Activated B cell treated with CpG ODN at 0.5 μM for 24 hours (primary cell): ENCODE data around the gene SH3TC1. TPM values are rescaled to one million over a fixed set of nuclear protein-coding genes. Genes with fewer than 3 reads are reported as not detected.
A peak's percentile ranks its signal among the peaks of the same experiment; 100 is the strongest.

Source experiments
- ATAC-seq: fragments of 200-7000 bp; cut with Tn5 transposase; one replicate; pipeline ENCODE4 v1.10.0; 2021; ENCODE audit warnings: low read depth, mild to moderate bottlenecking, moderate library complexity
- CTCF ChIA-PET: fragments of 350-600 bp; sonication (Branson Sonifier 250); formaldehyde crosslinking; loops from one replicate; lab custom pipeline; 2021; ENCODE audit warnings: antibody characterized with exemption; lab: Charles Lee
- POLR2A ChIA-PET: fragments of 350-600 bp; sonication (Branson Sonifier 250); formaldehyde crosslinking; loops from one replicate; lab custom pipeline; 2021; ENCODE audit warnings: antibody characterized with exemption; lab: Charles Lee
- DNase-seq: peaks from one replicate; pipeline ENCODE4 v3.0.0; 2022
- H3K27ac Mint-ChIP-seq: one replicate; pipeline ENCODE4 v1.8.0; 2020; ENCODE audit warnings: mixed read lengths
- H3K27me3 Mint-ChIP-seq: one replicate; pipeline ENCODE4 v1.8.0; 2021; ENCODE audit warnings: mixed read lengths
- H3K36me3 Mint-ChIP-seq: one replicate; pipeline ENCODE4 v1.8.0; 2021; ENCODE audit warnings: low read depth, mixed read lengths
- H3K4me1 Mint-ChIP-seq: one replicate; pipeline ENCODE4 v1.8.0; 2021; ENCODE audit warnings: mixed read lengths
- H3K4me3 Mint-ChIP-seq: one replicate; pipeline ENCODE4 v1.8.0; 2020; ENCODE audit warnings: mild to moderate bottlenecking, mixed read lengths
- H3K9me3 Mint-ChIP-seq: one replicate; pipeline ENCODE4 v1.8.0; 2020; ENCODE audit warnings: mixed read lengths
- intact Hi-C: fragments of 100-400 bp; cut with micrococcal nuclease; formaldehyde crosslinking; loops from one replicate; pipeline ENCODE4 v1.15.1; 2024
- total RNA-seq: library from RNA; stranded (reverse); gene quantifications from 2 replicates; pipeline ENCODE4 v1.2.3, GENCODE V29; 2022
- TF ChIP-seq, protein P1 (sequence below): fragments of 200-600 bp; IDR thresholded peaks from one replicate; pipeline ENCODE4 v1.8.0; 2022; ENCODE audit warnings: antibody characterized with exemption, mild to moderate bottlenecking

SH3TC1 gene
- total RNA-seq, 1 donor from 2014 or later, result 135 TPM

DNA sequence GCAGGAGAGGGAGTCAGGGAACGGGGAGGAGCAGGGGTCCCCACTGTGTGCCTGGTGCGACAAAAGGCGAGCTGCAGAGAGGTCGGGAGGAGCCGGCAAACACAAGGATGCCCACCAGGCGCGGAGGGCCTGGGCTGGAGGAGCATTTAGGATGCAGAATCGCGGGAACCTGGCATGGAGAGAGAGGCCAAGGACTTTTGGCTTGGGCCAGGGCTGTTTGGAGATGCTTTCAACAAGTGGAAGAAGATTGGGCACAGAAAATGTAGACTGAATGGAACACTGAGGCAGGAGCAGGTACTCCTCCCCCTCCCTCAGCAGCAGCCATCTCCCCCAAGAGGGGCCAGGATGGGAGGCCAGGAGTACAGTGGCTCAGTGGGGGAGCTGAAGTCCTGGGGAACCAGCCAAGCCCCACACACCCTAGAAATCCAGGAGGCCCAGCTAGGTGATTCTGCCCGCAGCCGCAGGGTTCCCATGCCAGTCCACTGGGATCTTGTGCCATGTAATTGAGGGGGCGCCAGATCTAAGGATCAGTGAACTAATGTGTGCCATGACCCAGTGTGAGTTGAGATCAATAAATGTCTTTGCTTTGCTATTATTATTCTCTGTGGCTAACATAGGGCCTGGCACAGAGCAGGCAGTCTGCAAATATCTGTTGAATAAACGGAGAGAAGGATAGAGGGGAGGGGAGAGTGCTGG lies 39.4 kb upstream of the SH3TC1 start:
- Mint-ChIP-seq H3K27ac (no peak overlapping the region), H3K4me3 (peak overlapping the region; percentile 93), H3K36me3 (peaks cover 3% of the 10 kb centered on the region), H3K4me1 (peaks cover 59% of the 10 kb centered on the region), H3K27me3 (peaks cover 7% of the 10 kb centered on the region), H3K9me3 (no peaks in the 10 kb centered on the region)
- ATAC-seq, result no peak
- DNase-seq, result no peak
- ChIA-PET POLR2A (interaction anchor here (0.7 to 2.3 kb wide), 5 partner anchors 13 to 69 kb away, joined by 3 to 21 read pairs (median 9); partner anchors contain the start of gene SH3TC1), CTCF (interaction anchor here (0.7 to 1.4 kb wide), 2 partner anchors 13 to 17 kb away, joined by 3 to 6 read pairs; no protein-coding TSS in a partner anchor)
- TF ChIP-seq, protein P1, sequence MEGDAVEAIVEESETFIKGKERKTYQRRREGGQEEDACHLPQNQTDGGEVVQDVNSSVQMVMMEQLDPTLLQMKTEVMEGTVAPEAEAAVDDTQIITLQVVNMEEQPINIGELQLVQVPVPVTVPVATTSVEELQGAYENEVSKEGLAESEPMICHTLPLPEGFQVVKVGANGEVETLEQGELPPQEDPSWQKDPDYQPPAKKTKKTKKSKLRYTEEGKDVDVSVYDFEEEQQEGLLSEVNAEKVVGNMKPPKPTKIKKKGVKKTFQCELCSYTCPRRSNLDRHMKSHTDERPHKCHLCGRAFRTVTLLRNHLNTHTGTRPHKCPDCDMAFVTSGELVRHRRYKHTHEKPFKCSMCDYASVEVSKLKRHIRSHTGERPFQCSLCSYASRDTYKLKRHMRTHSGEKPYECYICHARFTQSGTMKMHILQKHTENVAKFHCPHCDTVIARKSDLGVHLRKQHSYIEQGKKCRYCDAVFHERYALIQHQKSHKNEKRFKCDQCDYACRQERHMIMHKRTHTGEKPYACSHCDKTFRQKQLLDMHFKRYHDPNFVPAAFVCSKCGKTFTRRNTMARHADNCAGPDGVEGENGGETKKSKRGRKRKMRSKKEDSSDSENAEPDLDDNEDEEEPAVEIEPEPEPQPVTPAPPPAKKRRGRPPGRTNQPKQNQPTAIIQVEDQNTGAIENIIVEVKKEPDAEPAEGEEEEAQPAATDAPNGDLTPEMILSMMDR, result no peak
- intact Hi-C loops, result loop anchor here (2.0 kb wide), 2 partner anchors 69 to 269 kb away; no protein-coding TSS in a partner anchor

DNA sequence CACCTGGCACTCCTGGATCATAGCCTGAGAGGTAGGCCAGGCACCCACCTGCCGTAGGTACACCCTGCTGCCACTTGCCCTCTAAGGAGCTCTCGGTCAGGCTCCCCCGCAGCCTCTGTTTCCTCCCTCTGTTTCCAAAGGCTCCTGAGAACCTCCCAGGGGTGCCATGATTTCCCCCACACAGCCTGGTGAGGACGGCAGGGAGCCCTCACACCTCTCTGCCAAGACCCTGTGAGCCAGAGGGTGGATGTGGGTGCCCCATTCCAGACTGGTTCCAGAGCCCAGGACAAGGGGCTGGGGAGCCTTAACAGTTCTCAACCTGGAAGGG lies 38.9 kb upstream of the SH3TC1 start:
- POLR2A ChIA-PET, result interaction anchor here (2.3 kb wide), 1 partner anchor 32 kb away, joined by 10 read pairs; no protein-coding TSS in a partner anchor
- Mint-ChIP-seq H3K36me3 (peaks cover 3% of the 10 kb centered on the region), H3K27me3 (peaks cover 6% of the 10 kb centered on the region), H3K27ac (no peak overlapping the region), H3K9me3 (no peaks in the 10 kb centered on the region), H3K4me1 (peaks cover 64% of the 10 kb centered on the region), H3K4me3 (peak overlapping the region; percentile 93)
- no peak for DNase-seq
- intact Hi-C loops, result no loop called here
- no peak for ATAC-seq
- CTCF ChIA-PET, result no interaction called here
- TF ChIP-seq, protein P1, result no peak

DNA sequence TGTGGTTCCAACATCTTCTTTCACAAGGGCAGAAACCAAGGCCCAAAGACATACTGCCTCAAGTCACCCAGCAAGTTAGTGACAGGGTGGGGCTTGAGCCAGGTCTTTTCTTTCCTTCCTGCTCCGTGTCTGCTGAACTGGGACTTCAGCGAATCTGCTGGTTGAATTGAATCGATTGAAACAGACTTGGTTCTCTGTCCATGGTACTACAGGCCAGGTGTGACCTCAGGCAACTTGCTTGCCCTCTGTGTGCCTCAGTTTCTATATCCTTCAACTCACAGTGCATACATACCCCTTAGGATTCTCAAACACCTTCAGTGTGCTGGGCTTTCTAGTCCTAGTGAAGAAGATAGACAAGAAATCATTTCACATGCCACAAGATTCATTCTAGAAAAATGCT lies 38.5 kb upstream of the SH3TC1 start:
- DNase-seq (no peak), ATAC-seq (no peak)
- ChIA-PET POLR2A (no interaction called here), CTCF (no interaction called here)
- TF ChIP-seq, protein P1, result no peak
- Mint-ChIP-seq H3K9me3 (no peaks in the 10 kb centered on the region), H3K4me1 (peaks cover 68% of the 10 kb centered on the region), H3K27ac (no peak overlapping the region), H3K4me3 (peak overlapping the region; percentile 48), H3K27me3 (peaks cover 6% of the 10 kb centered on the region), H3K36me3 (peaks cover 3% of the 10 kb centered on the region)
- intact Hi-C loops, result no loop called here

DNA sequence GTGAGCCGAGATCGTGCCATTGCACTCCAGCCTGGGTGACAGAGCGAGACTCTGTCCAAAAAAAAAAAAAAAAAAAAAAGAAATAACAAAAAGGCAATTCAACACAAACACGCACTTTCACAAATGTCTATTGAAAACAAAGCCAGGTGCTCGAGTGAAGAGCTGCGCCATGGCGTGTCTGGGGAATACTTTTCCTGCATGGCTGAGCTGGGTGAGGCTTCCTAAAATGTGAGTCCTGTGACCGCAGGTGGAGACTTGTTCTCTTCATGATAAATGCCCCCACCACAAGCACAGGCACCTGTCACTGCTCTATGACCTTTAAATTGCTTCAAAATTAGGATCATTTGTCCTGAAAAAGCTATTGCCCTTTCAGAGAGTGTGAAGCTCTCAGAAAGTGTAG lies 36.5 kb upstream of the SH3TC1 start:
- TF ChIP-seq, protein P1, result no peak
- H3K27me3 Mint-ChIP-seq, result no peaks in the 10 kb centered on the region
- POLR2A ChIA-PET, result interaction anchor here (0.6 to 3.8 kb wide), 15 partner anchors 10 to 1588 kb away, joined by 3 to 87 read pairs (median 5); partner anchors contain the start of genes MAN2B2 and SH3TC1
- intact Hi-C loops, result loop anchor here (1.0 kb wide), 3 partner anchors 10 to 37 kb away; partner anchors contain the start of gene SH3TC1
- ATAC-seq (peak; percentile 37), DNase-seq (peak; percentile 47)
- CTCF ChIA-PET, result interaction anchor here (0.8 to 1.8 kb wide), 3 partner anchors 10 to 30 kb away, joined by 5 to 10 read pairs (median 7); no protein-coding TSS in a partner anchor
- H3K4me1 Mint-ChIP-seq, result peaks cover 67% of the 10 kb centered on the region
- peak overlapping the region; percentile 75 for H3K27ac Mint-ChIP-seq
- peak overlapping the region; percentile 59 for H3K4me3 Mint-ChIP-seq
- peaks cover 3% of the 10 kb centered on the region for H3K36me3 Mint-ChIP-seq
- no peaks in the 10 kb centered on the region for H3K9me3 Mint-ChIP-seq

DNA sequence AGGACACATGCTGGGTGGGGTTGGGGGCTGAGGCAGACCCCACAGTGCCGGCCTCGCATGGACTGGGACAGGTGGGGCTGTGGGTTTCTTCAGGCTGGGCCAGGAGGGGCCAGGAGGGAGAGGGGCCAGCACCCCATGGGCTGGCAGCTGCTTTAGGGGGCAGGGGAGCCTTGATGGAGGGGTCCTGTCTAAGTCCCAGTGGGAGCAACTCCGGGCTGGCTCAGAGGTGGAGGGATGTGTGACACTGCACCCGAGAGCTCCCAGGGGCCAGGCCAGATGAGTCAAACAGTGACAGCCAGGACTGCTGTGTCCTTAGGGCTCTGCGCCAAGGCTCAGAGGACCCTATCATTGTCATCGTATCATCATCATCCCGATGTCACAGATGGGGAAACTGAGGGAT lies 36.1 kb upstream of the SH3TC1 start:
- CTCF ChIA-PET, result interaction anchor here (0.8 to 1.8 kb wide), 3 partner anchors 9 to 29 kb away, joined by 5 to 10 read pairs (median 7); no protein-coding TSS in a partner anchor

More for the DNA sequence above, 36.1 kb upstream of the SH3TC1 start:
- no peaks in the 10 kb centered on the region for H3K9me3 Mint-ChIP-seq
- peak overlapping the region; percentile 59 for H3K4me3 Mint-ChIP-seq
- H3K4me1 Mint-ChIP-seq, result peaks cover 65% of the 10 kb centered on the region
- no peaks in the 10 kb centered on the region for H3K27me3 Mint-ChIP-seq
- TF ChIP-seq, protein P1, result no peak
- intact Hi-C loops, result no loop called here
- POLR2A ChIA-PET, result interaction anchor here (0.6 to 3.8 kb wide), 14 partner anchors 9 to 1588 kb away, joined by 3 to 87 read pairs (median 5); partner anchors contain the start of genes MAN2B2 and SH3TC1
- ATAC-seq (peak; percentile 6), DNase-seq (no peak)
- peak overlapping the region; percentile 75 for H3K27ac Mint-ChIP-seq
- peaks cover 3% of the 10 kb centered on the region for H3K36me3 Mint-ChIP-seq
